Stimulated activated naive CD4-positive, alpha-beta T cell (primary cell): ENCODE data around the gene VGF.
A peak's percentile ranks its signal among the peaks of the same experiment; 100 is the strongest.
"Not testable (repeated sequence)": the region's sequence is repeated elsewhere in the genome, so short reads cannot be mapped to it uniquely, and the experiment has no call there.

ENCODE experiments used
- DNase-seq, 6 experiments: peaks; one replicate each; lab custom pipeline; 2025; lab: John Stamatoyannopoulos, UW

Gene VGF

GRCh38 chr7:101137651-101138212 is 27.6 kb downstream of the VGF start:
- DNase-seq: no peak

DNA sequence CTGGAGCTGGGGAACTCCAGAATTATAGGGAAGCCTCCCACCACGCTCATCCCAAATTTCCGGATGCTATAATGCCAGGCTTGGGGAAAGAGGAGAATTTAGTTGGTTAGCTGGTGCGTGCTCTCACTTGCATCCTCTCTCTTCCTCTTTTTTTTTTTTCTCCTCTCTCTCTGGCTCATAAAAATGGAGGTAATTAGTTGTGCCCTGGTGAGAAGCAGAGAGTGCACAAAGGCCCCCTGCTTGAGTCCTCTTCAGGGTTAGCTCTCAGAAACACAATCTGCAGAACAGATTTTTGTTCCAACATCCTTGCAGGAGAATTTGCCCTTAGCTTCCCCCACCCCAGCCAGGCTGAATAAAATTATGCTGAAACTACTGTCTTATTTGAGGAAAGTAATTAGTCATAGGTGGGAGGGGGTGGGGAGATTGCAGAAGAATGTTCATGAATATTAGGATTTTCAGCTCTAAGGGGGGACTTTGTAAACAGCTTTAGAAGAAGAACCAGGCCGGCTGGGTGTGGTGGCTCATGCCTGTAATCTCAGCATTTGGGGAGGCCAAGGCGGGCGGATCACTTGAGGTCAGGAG is 30.9 kb downstream of the VGF start:
- DNase-seq: no peak

DNA sequence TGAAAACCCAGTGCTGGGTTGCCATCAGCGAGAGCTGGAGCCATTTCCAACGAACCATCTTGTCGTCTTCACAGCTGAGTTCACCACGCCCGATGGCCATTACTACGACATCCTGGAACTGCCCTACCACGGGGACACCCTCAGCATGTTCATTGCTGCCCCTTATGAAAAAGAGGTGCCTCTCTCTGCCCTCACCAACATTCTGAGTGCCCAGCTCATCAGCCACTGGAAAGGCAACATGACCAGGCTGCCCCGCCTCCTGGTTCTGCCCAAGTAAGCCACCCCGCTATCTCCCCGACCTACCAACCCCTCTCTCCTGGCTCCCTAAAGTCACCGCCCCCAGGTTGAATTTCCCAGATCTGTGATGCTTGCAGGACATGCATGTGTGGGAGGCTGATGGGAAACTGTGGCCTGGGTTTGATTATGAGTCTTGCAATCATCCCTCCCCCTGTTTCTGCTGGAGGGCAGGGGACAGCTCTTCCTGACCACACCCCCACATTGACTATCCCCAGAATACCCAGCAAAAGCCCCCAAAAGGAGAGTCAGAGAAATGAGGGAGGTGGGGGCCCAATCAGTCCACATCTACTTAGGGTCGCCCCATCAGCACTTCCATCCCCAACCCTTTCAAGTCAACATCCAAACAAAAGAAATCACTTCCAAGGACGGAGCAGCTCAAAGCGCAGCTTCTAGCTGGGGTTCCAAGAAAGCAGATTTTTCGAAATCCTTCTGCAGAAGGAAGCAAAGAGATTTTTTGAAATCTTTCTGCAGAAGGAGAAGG is 31.6 kb downstream of the VGF start:
- DNase-seq: no peak

DNA sequence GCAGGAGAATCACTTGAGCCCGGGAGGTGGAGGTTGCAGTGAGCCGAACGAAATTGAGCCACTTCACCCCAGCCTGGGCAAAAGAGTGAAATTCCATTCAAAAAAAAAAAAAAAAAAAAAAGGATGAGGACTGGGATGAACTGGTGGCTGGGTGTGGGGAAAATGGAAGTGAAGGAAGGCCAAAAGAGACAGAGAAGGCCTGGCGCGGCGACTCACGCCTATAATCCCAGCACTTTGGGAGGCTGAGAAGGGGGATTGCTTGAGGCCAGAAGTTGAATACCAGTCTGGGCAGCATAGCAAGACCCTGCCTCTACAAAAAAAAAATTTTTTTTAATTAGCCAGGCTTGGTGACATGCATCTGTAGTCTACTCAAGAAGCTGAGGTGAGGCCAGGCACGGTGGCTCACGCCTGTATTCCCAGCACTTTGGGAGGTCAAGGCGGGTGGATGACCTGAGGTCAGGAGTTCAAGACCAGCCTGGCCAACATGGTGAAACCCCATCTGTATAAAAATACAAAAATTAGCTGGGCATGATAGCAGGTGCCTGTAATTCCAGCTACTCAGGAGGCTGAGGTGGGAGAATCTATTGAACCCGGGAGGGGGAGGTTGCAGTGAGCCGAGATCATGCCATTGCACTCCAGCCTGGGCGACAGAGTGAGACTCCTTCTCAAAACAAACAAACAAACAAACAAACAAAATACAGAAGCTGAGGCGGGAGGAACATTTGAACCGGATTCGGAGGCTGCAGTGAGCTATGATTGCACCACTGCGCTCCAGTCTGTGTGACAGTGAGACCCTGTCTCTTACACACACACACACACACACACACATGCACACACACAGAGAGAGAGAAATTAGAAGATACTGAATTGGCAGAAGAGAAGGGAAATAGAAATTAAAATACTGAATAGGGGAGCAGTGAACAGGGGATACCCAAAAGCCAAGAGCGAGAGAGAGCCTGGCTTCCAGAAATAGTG is 32.5 kb downstream of the VGF start:
- not testable (repeated sequence) for DNase-seq

- no peak for DNase-seq
These were observed 35.7 kb downstream of the VGF start for GRCh38 chr7:101129603-101130117.

DNA sequence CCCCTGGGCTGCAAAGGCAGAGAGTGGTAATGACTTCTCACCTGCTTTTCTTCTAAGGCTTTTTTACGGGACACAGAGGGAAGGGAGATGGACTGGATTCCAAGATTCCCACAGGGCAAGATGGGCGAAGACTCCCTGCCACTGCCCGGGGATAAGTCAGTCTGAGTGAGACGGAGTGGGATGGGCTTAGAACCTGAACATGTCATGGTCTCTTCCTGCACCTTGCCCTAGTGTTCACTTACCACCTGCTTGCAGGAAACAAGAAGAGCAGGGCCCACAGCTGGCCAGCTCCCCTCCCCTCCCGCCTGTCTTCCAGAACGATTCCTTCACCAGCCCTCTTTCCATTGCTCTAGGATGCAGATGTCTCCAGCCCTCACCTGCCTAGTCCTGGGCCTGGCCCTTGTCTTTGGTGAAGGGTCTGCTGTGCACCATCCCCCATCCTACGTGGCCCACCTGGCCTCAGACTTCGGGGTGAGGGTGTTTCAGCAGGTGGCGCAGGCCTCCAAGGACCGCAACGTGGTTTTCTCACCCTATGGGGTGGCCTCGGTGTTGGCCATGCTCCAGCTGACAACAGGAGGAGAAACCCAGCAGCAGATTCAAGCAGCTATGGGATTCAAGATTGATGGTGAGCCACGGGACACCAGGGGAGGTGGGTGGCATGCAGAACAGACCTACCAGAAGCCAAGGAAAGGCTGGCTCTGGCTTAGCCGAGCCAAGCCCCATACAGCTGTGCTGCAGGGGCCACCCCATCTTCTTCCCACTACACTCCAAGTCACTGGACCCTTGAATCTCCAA is 37.1 kb downstream of the VGF start:
- no peak for DNase-seq

GRCh38 chr7:101127460-101128039 is 37.8 kb downstream of the VGF start:
- no peak for DNase-seq

- peak in 3 of 6 experiments; percentile 7 to 18 (median 16) for DNase-seq
These were observed 38.5 kb downstream of the VGF start, which contains the start of gene SERPINE1 for GRCh38 chr7:101126651-101127459. SERPINE1 (plus strand) TSS chr7:101127104; CDS start chr7:101128394, 1,290 bp downstream.

DNA sequence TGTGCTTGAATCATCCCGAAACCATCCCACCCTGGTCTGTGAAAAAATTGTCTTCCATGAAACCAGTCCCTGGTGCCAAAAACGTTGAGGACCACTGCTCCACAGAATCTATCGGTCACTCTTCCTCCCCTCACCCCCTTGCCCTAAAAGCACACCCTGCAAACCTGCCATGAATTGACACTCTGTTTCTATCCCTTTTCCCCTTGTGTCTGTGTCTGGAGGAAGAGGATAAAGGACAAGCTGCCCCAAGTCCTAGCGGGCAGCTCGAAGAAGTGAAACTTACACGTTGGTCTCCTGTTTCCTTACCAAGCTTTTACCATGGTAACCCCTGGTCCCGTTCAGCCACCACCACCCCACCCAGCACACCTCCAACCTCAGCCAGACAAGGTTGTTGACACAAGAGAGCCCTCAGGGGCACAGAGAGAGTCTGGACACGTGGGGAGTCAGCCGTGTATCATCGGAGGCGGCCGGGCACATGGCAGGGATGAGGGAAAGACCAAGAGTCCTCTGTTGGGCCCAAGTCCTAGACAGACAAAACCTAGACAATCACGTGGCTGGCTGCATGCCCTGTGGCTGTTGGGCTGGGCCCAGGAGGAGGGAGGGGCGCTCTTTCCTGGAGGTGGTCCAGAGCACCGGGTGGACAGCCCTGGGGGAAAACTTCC is 39.2 kb downstream of the VGF start:
- no peak for DNase-seq

DNA sequence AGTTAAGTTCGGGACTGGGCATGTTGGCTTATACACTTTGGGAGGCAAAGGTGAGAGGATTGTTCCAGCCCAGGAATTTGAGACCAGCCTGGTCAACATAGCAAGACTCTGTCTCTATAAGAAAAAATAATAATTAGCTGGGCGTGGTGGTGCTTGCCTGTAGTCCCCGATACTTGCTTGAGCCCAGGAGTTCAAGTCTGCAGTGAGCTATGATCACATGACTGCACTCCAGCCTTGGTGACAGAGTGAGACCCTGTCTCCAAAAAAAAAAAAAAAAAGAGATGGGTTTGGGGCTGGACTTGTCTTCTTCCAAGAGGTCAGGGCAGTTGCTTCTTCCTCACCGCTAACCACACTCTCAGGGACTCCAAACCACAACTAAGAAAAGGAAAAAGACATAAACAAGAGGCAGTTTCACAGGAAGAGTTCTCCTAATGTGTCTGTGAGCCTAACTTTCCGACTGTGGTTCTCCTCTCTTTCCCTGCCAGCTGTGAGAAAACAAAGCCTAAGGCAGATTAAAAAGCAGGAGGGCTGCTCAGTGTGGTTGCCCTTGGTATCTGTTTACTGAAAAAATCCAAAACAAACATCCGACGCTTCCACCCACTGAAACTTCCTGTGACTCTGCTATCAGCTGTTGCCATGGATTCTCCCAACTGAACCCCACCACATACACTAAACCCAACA is 40.9 kb downstream of the VGF start:
- DNase-seq: no peak

- DNase-seq: no peak
These were observed 41.7 kb downstream of the VGF start for GRCh38 chr7:101123703-101124068.

DNA sequence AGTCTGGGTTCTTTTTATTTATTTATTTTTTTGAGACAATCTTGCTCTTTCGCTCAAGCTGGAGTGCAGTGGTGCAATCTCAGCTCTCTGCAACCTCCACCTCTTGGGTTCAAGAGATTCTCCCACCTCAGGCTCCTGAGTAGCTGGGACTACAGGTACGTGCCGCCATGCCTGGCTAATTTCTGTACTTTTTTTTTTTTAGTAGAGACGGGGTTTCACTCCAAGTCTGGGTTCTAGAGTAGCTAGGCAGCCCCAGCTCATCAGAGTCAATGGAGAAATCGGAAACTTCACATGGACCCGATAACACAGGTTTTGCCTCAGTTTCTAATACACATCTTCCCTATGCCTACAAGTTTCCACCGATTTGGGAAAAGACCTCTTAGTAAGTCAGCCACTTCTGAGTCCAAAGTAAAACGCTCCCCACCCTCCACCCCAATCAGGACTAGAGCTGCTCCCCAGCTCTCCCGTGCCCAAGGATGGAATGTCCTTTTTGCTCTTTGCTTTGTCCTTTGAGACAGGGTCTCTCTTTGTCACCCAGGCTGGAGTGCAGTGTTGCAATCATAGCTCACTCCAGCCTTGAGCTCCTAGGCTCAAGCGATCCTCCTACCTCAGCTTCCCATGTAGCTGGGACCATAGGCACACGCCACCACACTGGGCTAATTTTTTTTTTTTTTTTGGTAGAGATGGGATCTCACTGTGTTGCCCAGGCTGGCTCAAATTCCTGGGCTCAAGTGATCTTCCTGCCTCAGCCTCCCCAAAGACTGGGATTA is 42.3 kb downstream of the VGF start:
- no peak for DNase-seq

DNA sequence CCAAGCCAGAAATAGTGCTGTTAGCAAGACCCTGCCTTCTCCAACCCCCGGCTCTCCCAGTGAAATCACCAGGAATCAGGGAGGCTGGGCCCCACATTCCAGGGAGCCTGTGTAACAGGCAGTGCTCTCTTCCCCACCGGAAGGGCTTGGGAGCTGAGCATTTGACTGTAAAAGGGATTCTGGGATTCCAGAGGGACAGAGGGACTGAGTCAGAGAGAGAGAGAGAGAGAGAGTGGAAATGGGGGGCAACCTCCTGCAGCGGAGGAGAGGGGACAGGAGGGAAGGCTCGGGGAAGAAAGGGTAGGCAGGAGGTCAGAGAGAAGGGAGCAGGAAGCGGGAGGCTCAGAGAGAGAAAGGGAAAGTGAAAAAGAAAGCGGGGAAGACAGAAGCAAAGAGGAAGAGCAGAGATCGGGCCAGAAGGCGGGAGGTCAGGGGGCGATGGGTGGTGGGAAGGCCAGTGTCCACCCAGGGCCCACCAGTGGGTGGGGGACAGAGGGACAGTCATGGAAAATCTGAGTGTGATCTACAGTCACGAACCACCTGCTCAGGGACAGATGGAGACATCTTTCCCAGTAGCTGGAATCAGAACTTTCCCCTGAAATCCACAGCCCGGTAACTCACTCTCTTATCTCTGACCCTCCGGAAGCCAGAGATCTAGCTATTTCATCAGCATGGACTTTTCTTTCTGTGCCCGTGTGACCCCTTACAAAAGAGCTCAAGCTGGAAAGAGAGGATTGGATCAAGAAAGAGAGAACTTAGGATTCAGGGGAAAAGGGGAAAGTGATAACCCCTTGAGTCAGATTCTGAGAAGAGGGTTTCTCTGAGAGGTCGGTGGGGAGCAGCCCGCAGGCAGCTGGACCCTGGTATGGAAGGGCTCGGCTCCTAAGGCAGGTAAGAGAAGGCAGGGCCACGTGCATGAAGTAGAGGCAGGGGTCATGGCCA is 43.1 kb downstream of the VGF start:
- DNase-seq: no peak

DNA sequence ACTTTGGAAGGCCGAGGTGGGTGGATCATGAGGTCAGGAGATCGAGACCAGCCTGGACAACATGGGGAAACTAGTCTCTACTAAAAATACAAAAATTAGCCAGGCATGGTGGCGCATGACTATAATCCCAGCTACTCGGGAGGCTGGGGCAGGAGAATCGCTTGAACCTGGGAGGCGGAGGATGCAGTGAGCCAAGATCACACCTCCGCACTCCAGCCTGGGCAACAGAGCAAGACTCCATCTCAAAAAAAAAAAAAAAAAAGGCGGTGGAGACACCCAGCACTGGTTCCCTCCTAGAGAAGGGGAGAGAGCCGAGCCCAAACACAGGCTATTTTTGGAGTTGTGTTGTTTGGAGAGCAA is 43.8 kb downstream of the VGF start:
- not testable (repeated sequence) for DNase-seq

DNA sequence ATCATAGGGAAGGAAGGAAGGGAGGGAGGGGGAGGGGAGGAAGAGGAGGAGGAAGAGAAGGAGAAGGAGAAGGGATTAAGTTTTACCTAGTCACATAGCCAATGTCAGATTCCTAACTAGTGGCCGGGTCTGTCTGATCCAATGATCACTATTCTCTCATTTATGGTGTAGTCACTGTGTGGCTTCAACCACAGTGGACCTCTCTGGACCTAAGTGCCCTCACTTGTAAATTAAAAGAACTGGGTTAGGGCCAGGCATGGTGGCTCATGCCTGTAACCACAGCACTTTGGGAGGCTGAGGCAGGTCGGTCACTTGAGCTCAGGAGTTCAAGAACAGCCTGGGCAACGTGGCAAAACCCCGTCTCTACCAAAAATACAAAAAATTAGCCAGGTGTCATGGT is 45.1 kb downstream of the VGF start:
- no peak for DNase-seq

- DNase-seq: no peak
These were observed 45.5 kb downstream of the VGF start for GRCh38 chr7:101119876-101120275.

DNA sequence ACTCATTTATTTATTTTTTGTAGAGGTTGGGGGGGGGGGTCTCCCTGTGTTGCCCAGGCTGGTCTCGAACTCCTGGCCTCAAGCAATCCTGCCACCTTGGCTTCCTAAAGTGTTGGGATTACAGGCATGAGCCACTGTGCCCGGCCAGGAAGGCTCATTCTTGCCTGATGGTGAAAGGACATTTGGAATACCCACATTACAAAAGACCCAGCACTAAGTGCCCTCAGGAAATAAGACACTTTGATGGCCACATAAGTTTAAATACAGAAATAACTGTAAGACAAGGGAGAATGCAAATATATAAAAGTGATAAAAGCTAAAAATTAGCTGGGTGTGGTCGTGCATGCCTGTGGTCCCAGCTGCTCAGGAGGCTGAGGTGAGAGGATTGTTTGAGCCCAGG is 46.5 kb downstream of the VGF start:
- no peak for DNase-seq
